HAP-1 (cell line): ENCODE measurements around the gene NUP214.
"Not testable (repeated sequence)": the region's sequence is repeated elsewhere in the genome, so short reads cannot be mapped to it uniquely, and the experiment has no call there.

Experiments
- DNase-seq, 2 experiments: peaks; one replicate each; pipeline ENCODE4 v3.0.0-alpha.2; 2016 to 2020; ENCODE audit warnings: low spot score in 2 of 2
- H3K27me3 ChIP-seq: fragments of 250-450 bp; sonication (Bioruptor Pico); 2 replicates; pipeline ENCODE4 v1.5.1; 2020; ENCODE audit warnings: low read depth, mild to moderate bottlenecking, moderate library complexity
- H3K36me3 ChIP-seq: fragments of 250-450 bp; sonication (Bioruptor Pico); replicated peaks from 2 replicates; pipeline ENCODE4 v1.5.1; 2020; ENCODE audit warnings: mild to moderate bottlenecking
- H3K4me1 ChIP-seq: fragments of 250-450 bp; sonication (Bioruptor Pico); 2 replicates; pipeline ENCODE4 v1.5.1; 2020; ENCODE audit warnings: mild to moderate bottlenecking
- H3K4me3 ChIP-seq: fragments of 250-450 bp; sonication (Bioruptor Pico); 2 replicates; pipeline ENCODE4 v1.5.1; 2020; ENCODE audit warnings: mild to moderate bottlenecking, moderate library complexity
- H3K9me3 ChIP-seq: fragments of 250-450 bp; sonication (Bioruptor Pico); 2 replicates; pipeline ENCODE4 v1.5.1; 2020; ENCODE audit warnings: mild to moderate bottlenecking, moderate library complexity
- in situ Hi-C: fragments of 300-500 bp; cut with MboI; formaldehyde crosslinking; loops from 3 replicates; pipeline ENCODE4 v1.14.3; 2020; ENCODE audit warnings: low sequenced_read_pairs, inconsistent platforms, mixed read lengths

NUP214 gene

GRCh38 chr9:131144201-131144600 is 18.8 kb downstream of the NUP214 start:
- no peak for DNase-seq

GRCh38 chr9:131145245-131145644 is 19.9 kb downstream of the NUP214 start:
- in situ Hi-C loops: no loop called here
- Histone ChIP-seq H3K4me1 (no peaks in the 10 kb centered on the region), H3K27me3 (no peaks in the 10 kb centered on the region), H3K36me3 (peaks cover 80% of the 10 kb centered on the region), H3K9me3 (no peaks in the 10 kb centered on the region), H3K4me3 (no peak overlapping the region)
- DNase-seq: no peak

More at GRCh38 chr9:131144201-131144600, 18.8 kb downstream of the NUP214 start:
- in situ Hi-C loops: no loop called here
- no peaks in the 10 kb centered on the region for H3K27me3 ChIP-seq
- no peaks in the 10 kb centered on the region for H3K9me3 ChIP-seq
- no peaks in the 10 kb centered on the region for H3K4me1 ChIP-seq
- H3K4me3 ChIP-seq: no peak overlapping the region
- H3K36me3 ChIP-seq: peaks cover 81% of the 10 kb centered on the region

- Histone ChIP-seq H3K4me3 (no peak overlapping the region), H3K9me3 (no peaks in the 10 kb centered on the region), H3K4me1 (no peaks in the 10 kb centered on the region), H3K36me3 (peaks cover 77% of the 10 kb centered on the region), H3K27me3 (no peaks in the 10 kb centered on the region)
- no peak for DNase-seq
- in situ Hi-C loops: no loop called here
Measured at GRCh38 chr9:131146186-131146585, 20.8 kb downstream of the NUP214 start.

GRCh38 chr9:131148276-131148675 is 22.9 kb downstream of the NUP214 start:
- Histone ChIP-seq H3K36me3 (peaks cover 81% of the 10 kb centered on the region), H3K4me1 (no peaks in the 10 kb centered on the region), H3K27me3 (no peaks in the 10 kb centered on the region), H3K9me3 (no peaks in the 10 kb centered on the region), H3K4me3 (no peak overlapping the region)
- in situ Hi-C loops: no loop called here
- DNase-seq: no peak

- H3K4me3 ChIP-seq: no peak overlapping the region
- H3K27me3 ChIP-seq: no peaks in the 10 kb centered on the region
- no peaks in the 10 kb centered on the region for H3K9me3 ChIP-seq
- DNase-seq: no peak
- no peaks in the 10 kb centered on the region for H3K4me1 ChIP-seq
- peaks cover 85% of the 10 kb centered on the region for H3K36me3 ChIP-seq
- in situ Hi-C loops: no loop called here
Measured at GRCh38 chr9:131148966-131149687, 23.7 kb downstream of the NUP214 start.

- DNase-seq: no peak
- H3K27me3 ChIP-seq: no peaks in the 10 kb centered on the region
- no peak overlapping the region for H3K4me3 ChIP-seq
- in situ Hi-C loops: loop anchor here (10.0 kb wide), 1 partner anchor 325 kb away; no protein-coding TSS in a partner anchor
- no peaks in the 10 kb centered on the region for H3K9me3 ChIP-seq
- no peaks in the 10 kb centered on the region for H3K4me1 ChIP-seq
- H3K36me3 ChIP-seq: peaks cover 85% of the 10 kb centered on the region
Measured at GRCh38 chr9:131149688-131150053, 24.3 kb downstream of the NUP214 start.

- Histone ChIP-seq H3K4me1 (no peaks in the 10 kb centered on the region), H3K36me3 (peaks cover 57% of the 10 kb centered on the region), H3K27me3 (no peaks in the 10 kb centered on the region), H3K4me3 (no peak overlapping the region), H3K9me3 (no peaks in the 10 kb centered on the region)
- DNase-seq: no peak
- in situ Hi-C loops: loop anchor here (10.0 kb wide), 1 partner anchor 321 kb away; no protein-coding TSS in a partner anchor
Measured at GRCh38 chr9:131153595-131153994, 28.2 kb downstream of the NUP214 start.

- H3K4me3 ChIP-seq, H3K9me3 ChIP-seq, DNase-seq, H3K4me1 ChIP-seq, H3K27me3 ChIP-seq: not testable (repeated sequence)
- in situ Hi-C loops: loop anchor here (10.0 kb wide), 1 partner anchor 316 kb away; no protein-coding TSS in a partner anchor
- H3K36me3 ChIP-seq: peaks cover 50% of the 10 kb centered on the region
Measured at GRCh38 chr9:131158673-131159072, 33.3 kb downstream of the NUP214 start.

- no peaks in the 10 kb centered on the region for H3K4me1 ChIP-seq
- H3K9me3 ChIP-seq: no peaks in the 10 kb centered on the region
- no peaks in the 10 kb centered on the region for H3K27me3 ChIP-seq
- peaks cover 49% of the 10 kb centered on the region for H3K36me3 ChIP-seq
- DNase-seq: no peak
- in situ Hi-C loops: no loop called here
- no peak overlapping the region for H3K4me3 ChIP-seq
Measured at GRCh38 chr9:131160416-131161112, 35.2 kb downstream of the NUP214 start.

- Histone ChIP-seq H3K27me3 (no peaks in the 10 kb centered on the region), H3K36me3 (peaks cover 52% of the 10 kb centered on the region), H3K4me1 (no peaks in the 10 kb centered on the region), H3K9me3 (no peaks in the 10 kb centered on the region), H3K4me3 (no peak overlapping the region)
- in situ Hi-C loops: no loop called here
- DNase-seq: no peak
Measured at GRCh38 chr9:131161585-131161984, 36.2 kb downstream of the NUP214 start.

GRCh38 chr9:131162886-131163285 is 37.5 kb downstream of the NUP214 start:
- Histone ChIP-seq H3K27me3 (no peaks in the 10 kb centered on the region), H3K4me3 (no peak overlapping the region), H3K9me3 (no peaks in the 10 kb centered on the region), H3K36me3 (peaks cover 52% of the 10 kb centered on the region), H3K4me1 (no peaks in the 10 kb centered on the region)
- in situ Hi-C loops: no loop called here
- DNase-seq: no peak

GRCh38 chr9:131165523-131165922 is 40.1 kb downstream of the NUP214 start:
- Histone ChIP-seq H3K36me3 (peaks cover 33% of the 10 kb centered on the region), H3K27me3 (no peaks in the 10 kb centered on the region), H3K4me3 (no peak overlapping the region), H3K9me3 (no peaks in the 10 kb centered on the region), H3K4me1 (no peaks in the 10 kb centered on the region)
- in situ Hi-C loops: no loop called here
- no peak for DNase-seq

- H3K4me1 ChIP-seq: no peaks in the 10 kb centered on the region
- H3K9me3 ChIP-seq: no peaks in the 10 kb centered on the region
- H3K27me3 ChIP-seq: no peaks in the 10 kb centered on the region
- H3K4me3 ChIP-seq: no peak overlapping the region
- no peak for DNase-seq
- in situ Hi-C loops: no loop called here
- H3K36me3 ChIP-seq: peaks cover 28% of the 10 kb centered on the region
Measured at GRCh38 chr9:131167146-131167692, 41.8 kb downstream of the NUP214 start.

GRCh38 chr9:131167936-131168335 is 42.5 kb downstream of the NUP214 start:
- no peak overlapping the region for H3K4me3 ChIP-seq
- no peak for DNase-seq
- in situ Hi-C loops: no loop called here
- H3K36me3 ChIP-seq: peaks cover 25% of the 10 kb centered on the region
- H3K27me3 ChIP-seq: no peaks in the 10 kb centered on the region
- H3K9me3 ChIP-seq: no peaks in the 10 kb centered on the region
- H3K4me1 ChIP-seq: no peaks in the 10 kb centered on the region
